Osteocyte (in vitro differentiated cells): ENCODE data around the gene TENM4. TPM values are rescaled to one million over a fixed set of nuclear protein-coding genes. Genes with fewer than 3 reads are reported as not detected.

Experiments used
- DNase-seq: peaks from one replicate; pipeline ENCODE4 v3.0.0; 2021; ENCODE audit warnings: mixed read lengths; ENCODE audit not compliant: unreplicated experiment; ENCODE audit errors: extremely low spot score
- H3K27ac Mint-ChIP-seq: one replicate; pipeline ENCODE4 v1.8.0; 2021; ENCODE audit warnings: mild to moderate bottlenecking, mixed read lengths; ENCODE audit not compliant: unreplicated experiment
- H3K27me3 Mint-ChIP-seq: one replicate; pipeline ENCODE4 v1.8.0; 2021; ENCODE audit warnings: mixed read lengths; ENCODE audit not compliant: unreplicated experiment
- H3K36me3 Mint-ChIP-seq: one replicate; pipeline ENCODE4 v1.8.0; 2021; ENCODE audit warnings: mixed read lengths; ENCODE audit not compliant: unreplicated experiment
- H3K4me1 Mint-ChIP-seq: one replicate; pipeline ENCODE4 v1.8.0; 2021; ENCODE audit warnings: mixed read lengths; ENCODE audit not compliant: unreplicated experiment
- H3K4me3 Mint-ChIP-seq: one replicate; pipeline ENCODE4 v1.8.0; 2021; ENCODE audit warnings: mild to moderate bottlenecking, moderate library complexity, mixed read lengths; ENCODE audit not compliant: unreplicated experiment
- H3K9me3 Mint-ChIP-seq: one replicate; pipeline ENCODE4 v1.8.0; 2021; ENCODE audit warnings: mixed read lengths; ENCODE audit not compliant: unreplicated experiment
- CTCF ChIP-seq: fragments of 200-600 bp; sonication (generic); IDR thresholded peaks from 2 replicates; pipeline ENCODE4 v1.5.0; 2021; ENCODE audit warnings: antibody characterized with exemption, mild to moderate bottlenecking, moderate library complexity
- total RNA-seq: library from RNA; stranded (reverse); gene quantifications from 2 replicates; pipeline ENCODE4 v1.2.1, GENCODE V29; 2021

Gene TENM4
- total RNA-seq, 1 donor from 2014 or later, result 74.1 TPM

GRCh38 chr11:79375818-79376550 is 64.8 kb downstream of the TENM4 start:
- no peak for DNase-seq
- H3K9me3 Mint-ChIP-seq, result peaks cover 5% of the 10 kb centered on the region
- peaks cover 10% of the 10 kb centered on the region for H3K4me1 Mint-ChIP-seq
- no peaks in the 10 kb centered on the region for H3K36me3 Mint-ChIP-seq
- H3K27ac Mint-ChIP-seq, result no peak overlapping the region
- TF ChIP-seq CTCF, result no peak
- H3K27me3 Mint-ChIP-seq, result no peaks in the 10 kb centered on the region
- H3K4me3 Mint-ChIP-seq, result no peak overlapping the region

- Mint-ChIP-seq H3K9me3 (peaks cover 5% of the 10 kb centered on the region), H3K27ac (no peak overlapping the region), H3K36me3 (no peaks in the 10 kb centered on the region), H3K27me3 (no peaks in the 10 kb centered on the region), H3K4me1 (peaks cover 10% of the 10 kb centered on the region), H3K4me3 (no peak overlapping the region)
- no peak for DNase-seq
- TF ChIP-seq CTCF, result no peak
Observed at GRCh38 chr11:79374727-79375126, 66.1 kb downstream of the TENM4 start.

- Mint-ChIP-seq H3K36me3 (no peaks in the 10 kb centered on the region), H3K27ac (no peak overlapping the region), H3K9me3 (peaks cover 1% of the 10 kb centered on the region), H3K4me1 (peaks cover 10% of the 10 kb centered on the region), H3K27me3 (no peaks in the 10 kb centered on the region), H3K4me3 (no peak overlapping the region)
- DNase-seq, result no peak
- TF ChIP-seq CTCF, result no peak
Observed at GRCh38 chr11:79371724-79372123, 69.1 kb downstream of the TENM4 start.

- no peak for DNase-seq
- Mint-ChIP-seq H3K27me3 (no peaks in the 10 kb centered on the region), H3K9me3 (no peaks in the 10 kb centered on the region), H3K27ac (no peak overlapping the region), H3K4me3 (no peak overlapping the region), H3K4me1 (peaks cover 9% of the 10 kb centered on the region), H3K36me3 (no peaks in the 10 kb centered on the region)
- TF ChIP-seq CTCF, result no peak
Observed at GRCh38 chr11:79371152-79371551, 69.7 kb downstream of the TENM4 start.

- H3K4me1 Mint-ChIP-seq, result no peaks in the 10 kb centered on the region
- no peaks in the 10 kb centered on the region for H3K9me3 Mint-ChIP-seq
- no peak overlapping the region for H3K4me3 Mint-ChIP-seq
- no peak overlapping the region for H3K27ac Mint-ChIP-seq
- DNase-seq, result no peak
- H3K27me3 Mint-ChIP-seq, result no peaks in the 10 kb centered on the region
- no peak for TF ChIP-seq CTCF
- H3K36me3 Mint-ChIP-seq, result no peaks in the 10 kb centered on the region
Observed at GRCh38 chr11:79369055-79369454, 71.8 kb downstream of the TENM4 start.
